ENCODE results near the gene DCUN1D1. TPM values are rescaled to one million over a fixed set of nuclear protein-coding genes. Genes with fewer than 3 reads are reported as not detected.
"Not testable (repeated sequence)": the region's sequence is repeated elsewhere in the genome, so short reads cannot be mapped to it uniquely, and the experiment has no call there.

Gene DCUN1D1
- 10 to 100 TPM in 1 of 3 donors, 1 to 10 TPM in 2; 4.8 to 12.3 (median 8.7) TPM for polyA plus RNA-seq

DNA sequence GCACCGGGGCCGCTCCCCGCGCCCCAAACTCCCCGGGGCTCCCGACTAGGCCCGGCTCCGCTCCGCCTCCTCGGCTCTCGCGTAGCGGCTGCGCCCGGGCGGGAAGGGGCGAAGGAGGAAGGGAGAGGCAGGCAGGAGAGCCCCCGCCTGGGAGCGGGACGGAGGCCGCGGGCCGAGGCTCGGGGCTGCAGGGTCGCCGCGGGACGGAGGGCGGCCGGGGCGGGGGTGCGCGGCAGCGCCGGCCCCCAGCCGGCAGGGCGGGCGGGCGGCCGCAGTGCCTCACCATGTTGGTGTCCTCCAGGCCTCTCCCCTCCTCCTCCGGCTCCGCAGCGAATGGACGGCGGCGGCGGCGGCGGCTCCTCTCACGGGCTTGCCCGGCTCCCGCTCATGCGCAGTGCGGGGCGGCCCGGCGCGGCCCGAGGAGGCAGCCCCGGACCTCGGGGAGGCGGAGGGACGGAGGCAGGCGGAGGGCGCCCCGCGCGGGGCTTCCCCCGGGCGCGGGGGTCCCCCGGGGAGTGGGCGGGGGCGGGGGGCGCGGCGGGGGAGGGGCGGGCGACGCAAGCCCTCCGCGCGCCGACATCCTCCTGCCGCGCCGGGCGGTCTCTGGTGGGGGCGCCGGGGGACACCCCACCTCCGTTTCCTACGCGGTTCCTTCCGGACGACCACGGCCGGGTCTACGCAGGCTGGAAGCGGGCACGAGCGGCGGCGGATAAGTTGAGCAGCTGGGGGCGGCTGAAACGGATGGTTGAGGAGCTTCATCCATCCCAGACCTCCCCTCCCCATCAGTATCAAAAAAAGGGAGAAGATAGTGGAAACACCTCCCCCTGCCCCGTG lies at the start of gene DCUN1D1:
Gene DCUN1D1, minus strand, starts transcription at position 335 of the 834 bp plus-strand sequence. Its CDS starts 49 bp downstream, at position 286.
- H3K27ac ChIP-seq (ENCODE audit: low read depth, low read length) = peak within 1 kb of the TSS; percentile 81
- 1% methylated on average over 20 to 102 of the region's 106 CpGs for WGBS, 3 donors

DNA sequence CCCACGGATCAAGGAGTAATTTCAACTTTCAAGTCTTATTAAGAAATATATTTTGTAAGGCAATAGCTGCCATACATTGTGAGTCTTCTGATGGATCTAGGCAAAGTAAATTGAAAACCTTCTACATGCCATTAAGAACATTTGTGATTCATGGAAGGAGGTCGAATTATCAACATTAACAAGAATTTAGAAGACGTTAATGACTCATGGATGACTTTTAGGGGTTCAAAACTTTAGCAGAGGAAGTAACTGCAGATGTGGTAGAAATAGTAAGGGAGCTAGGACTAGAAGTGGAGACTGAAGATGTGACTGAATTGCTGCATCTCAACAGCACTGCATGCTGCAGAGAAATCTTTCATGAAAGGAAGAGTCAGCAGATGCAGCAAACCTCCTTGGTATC lies 48.1 kb upstream of the DCUN1D1 start:
- no peak overlapping the region for H3K27ac ChIP-seq (ENCODE audit: low read depth, low read length)
- 95 to 99% (median 99%) methylated on average over 3 of the region's 3 CpGs for WGBS, 3 donors

DNA sequence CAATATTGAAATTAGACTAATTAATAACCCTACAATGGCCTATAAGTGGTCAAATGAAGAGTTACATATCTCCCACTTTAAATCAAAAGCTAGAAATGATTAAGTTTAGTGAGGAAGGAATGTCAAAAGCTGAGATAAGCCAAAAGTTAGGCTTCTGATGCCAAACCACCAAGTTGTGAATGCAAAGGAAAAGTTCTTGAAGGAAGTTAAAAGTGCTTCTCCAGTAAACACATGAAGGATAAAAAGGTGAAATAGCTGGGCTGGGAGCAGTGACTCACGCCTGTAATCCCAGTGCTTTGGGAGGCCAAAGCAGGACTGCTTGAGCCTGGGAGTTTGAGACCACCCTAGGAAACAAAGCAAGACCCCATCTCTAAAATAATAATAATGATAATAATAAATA lies 46.9 kb upstream of the DCUN1D1 start:
- no peak overlapping the region for H3K27ac ChIP-seq (ENCODE audit: low read depth, low read length)
- 95 to 98% (median 96%) methylated on average over 1 of the region's 1 CpG for WGBS, 3 donors

DNA sequence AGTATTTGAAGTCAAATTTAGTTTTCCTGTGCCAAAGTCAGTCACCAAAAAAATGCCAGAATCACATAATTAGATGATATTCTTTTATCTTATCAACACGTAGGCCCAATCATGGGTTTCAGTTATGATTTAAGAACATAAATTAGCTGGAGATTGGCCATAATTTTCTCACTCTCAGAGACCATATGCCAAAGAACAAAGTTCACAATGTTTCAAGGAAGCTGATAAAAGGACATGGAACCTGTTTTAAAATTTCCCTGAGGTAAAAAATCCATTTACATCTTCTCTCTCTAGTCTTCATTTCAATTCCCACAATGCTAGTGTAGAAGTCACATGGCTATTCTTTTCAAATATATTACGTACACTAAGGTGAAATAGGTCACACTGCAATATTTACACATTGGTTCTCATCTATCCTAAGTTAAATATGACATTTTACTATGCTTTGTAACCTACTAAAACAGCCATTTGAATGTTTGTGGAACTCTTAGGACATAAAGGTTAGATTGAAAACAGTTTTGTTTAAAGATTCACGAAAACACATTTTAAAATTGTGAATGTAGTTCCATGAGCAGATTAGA lies 42.7 kb upstream of the DCUN1D1 start:
- no peak overlapping the region for H3K27ac ChIP-seq (ENCODE audit: low read depth, low read length)
- 43 to 92% (median 85%) methylated on average over 3 of the region's 3 CpGs for WGBS, 3 donors

DNA sequence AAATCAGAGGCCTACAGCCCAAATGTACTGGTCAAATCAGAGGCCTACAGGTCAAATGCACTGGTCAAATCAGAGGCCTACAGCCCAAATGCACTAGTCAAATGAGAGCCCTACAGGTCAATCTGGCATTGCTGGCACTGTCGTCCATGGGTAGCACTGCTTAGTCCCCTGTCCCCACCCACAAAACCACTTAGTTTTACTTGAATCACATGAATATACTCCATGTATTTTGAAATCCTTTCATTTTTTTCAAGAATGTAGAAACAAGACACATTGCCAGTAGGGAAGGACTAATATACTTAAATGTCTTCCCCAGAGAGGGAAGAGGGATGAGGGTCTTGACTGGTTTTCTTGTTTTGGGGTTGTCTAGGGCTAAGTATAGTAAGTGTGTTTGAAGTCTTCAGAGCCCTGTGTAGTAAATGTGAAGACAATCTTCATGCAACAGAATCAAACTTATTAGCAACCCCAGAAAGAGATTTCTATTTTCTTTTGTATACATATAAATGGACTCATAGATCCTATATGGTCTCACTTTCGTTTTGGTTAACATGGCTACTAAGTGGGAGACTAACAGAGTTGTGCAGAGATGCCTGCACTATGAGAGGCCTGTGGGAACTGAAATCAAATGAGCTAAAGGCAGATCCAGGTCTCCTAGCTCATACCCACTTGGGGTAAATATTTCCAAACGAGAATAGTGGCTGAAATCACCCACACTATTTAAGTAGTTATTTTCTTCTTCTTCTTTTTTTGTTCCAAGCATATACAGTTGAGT lies 38.3 kb upstream of the DCUN1D1 start:
- WGBS, 3 donors = 95 to 96% (median 96%) methylated on average over 3 of the region's 3 CpGs
- no peak overlapping the region for H3K27ac ChIP-seq (ENCODE audit: low read depth, low read length)

DNA sequence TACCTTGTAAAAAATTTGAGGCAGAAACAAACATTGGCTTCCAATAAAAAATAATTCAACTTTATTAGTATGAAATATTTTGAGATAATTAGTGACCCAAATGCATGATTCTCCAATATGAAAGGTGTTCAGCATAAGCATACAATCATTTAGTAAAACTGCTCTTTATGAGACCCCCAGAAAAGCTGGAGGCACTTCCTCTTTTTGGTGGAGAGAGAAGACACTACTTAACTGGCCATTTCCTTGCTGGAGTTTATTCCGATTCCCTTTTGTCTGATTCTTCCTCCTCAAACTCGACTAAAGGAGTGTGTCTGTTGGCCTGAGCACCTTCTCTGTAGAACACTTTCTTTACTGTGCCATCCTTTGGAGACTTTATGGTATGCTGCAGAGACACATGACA lies 34.8 kb upstream of the DCUN1D1 start:
- 62 to 82% (median 63%) methylated on average over 2 of the region's 2 CpGs for WGBS, 3 donors
- no peak overlapping the region for H3K27ac ChIP-seq (ENCODE audit: low read depth, low read length)

DNA sequence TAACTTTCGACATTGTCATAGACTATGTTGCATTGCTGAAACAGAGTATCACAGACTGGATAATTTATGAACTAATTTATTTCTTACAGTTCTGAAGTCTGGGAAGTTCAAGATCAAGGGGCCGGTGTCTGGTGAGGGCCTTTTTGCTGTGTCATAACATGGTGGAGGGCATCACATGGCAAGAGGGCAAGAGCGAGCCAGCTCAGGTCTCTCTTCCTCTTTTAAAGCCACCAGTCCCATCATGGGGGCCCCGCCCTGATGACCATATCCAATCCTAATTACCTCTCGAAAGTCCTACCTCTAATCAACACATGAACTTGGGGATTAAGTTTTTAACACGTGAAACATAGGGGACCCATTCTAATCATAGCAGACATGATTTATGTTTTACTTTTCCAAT lies 33.5 kb upstream of the DCUN1D1 start:
- WGBS, 3 donors = 85 to 89% (median 85%) methylated on average over 6 of the region's 6 CpGs
- no peak overlapping the region for H3K27ac ChIP-seq (ENCODE audit: low read depth, low read length)

DNA sequence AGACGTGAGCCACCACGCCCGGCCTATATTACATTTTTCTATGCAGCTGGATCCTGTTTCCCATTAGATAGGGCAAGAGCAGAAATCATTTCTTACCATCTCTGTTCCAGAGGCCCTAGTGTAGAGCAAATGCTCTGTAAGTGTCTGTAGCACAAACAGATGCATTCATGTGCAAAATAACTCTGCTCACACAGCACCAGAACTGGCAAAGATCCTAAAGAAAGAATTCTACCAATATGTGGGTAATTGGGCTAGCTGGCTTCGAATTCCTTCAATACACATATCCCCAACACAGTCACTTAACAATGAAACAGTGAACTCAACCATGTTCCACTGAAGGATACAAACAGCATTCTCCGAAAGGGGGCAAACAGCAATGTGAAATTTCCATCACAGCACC lies 32.7 kb upstream of the DCUN1D1 start:
- 95 to 96% (median 96%) methylated on average over 5 of the region's 5 CpGs for WGBS, 3 donors
- no peak overlapping the region for H3K27ac ChIP-seq (ENCODE audit: low read depth, low read length)

DNA sequence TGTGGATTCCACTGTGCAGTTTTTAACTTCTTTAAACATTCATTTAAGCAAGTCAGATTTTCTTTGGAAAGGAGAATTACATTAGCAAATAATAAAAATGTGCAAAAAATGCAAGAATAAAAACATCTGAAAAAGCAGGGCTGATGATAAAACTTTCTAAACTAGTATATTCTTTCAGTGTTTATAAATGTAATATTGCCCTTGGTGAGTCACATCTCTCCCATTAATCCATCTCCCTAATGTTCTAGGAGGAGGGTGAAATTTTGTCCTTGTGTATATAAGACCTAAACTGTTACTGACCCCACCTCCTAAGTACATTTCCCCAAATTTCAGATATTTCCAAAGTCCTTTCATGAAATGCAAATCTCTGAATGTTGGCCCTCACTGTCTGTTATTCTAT lies 28.5 kb upstream of the DCUN1D1 start:
- no peak overlapping the region for H3K27ac ChIP-seq (ENCODE audit: low read depth, low read length)

DNA sequence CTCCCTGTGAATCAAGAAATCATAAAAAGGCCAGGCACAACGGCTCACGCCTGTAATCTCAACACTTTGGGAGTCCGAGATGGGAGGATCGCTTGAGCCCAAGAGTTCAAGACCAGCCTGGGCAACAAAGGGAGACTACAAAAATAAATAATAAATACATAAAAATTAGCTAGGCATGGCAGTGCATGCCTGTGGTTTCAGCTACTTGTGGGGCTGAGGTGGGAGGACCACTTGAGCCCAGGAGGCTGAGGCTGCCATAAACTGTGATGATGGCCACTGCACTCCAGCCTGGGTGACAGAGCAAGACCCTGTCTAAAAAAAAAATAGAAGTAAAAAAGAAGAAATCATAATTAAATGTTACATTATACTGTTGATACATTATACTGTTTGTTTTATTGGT lies 28.0 kb upstream of the DCUN1D1 start:
- WGBS, 3 donors = 95 to 97% (median 96%) methylated on average over 4 of the region's 4 CpGs
- H3K27ac ChIP-seq (ENCODE audit: low read depth, low read length) = no peak overlapping the region

DNA sequence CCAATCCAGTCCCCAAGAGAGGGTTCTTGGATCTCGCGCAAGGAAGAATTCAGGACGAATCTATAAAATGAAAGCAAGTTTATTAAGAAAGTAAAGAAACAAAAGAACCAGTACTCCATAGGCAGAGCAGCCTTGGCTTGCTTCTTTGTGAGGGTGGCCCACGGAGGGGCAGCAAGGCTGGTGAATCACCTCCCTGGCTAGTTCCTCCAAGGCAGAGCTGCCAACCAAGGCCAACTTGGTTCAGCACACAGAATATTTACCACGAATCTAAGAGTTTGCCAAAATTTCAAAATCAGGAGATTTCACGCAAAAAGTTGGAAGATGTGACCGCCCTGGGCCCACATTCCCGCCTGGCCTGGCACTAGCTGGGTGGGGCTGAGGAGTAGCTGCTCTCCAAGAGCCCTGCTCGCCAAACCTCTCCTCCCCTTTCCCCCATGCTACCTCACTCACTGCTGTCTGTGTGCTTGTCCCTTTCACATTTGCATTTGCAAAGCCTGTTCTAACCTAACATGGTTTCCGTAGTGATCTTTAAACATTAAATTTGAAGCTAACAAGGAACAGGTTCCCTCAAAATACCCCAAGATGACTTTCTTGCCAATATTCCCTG lies 26.2 kb upstream of the DCUN1D1 start:
- no peak overlapping the region for H3K27ac ChIP-seq (ENCODE audit: low read depth, low read length)
- WGBS, 3 donors = 84 to 92% (median 92%) methylated on average over 10 of the region's 10 CpGs

DNA sequence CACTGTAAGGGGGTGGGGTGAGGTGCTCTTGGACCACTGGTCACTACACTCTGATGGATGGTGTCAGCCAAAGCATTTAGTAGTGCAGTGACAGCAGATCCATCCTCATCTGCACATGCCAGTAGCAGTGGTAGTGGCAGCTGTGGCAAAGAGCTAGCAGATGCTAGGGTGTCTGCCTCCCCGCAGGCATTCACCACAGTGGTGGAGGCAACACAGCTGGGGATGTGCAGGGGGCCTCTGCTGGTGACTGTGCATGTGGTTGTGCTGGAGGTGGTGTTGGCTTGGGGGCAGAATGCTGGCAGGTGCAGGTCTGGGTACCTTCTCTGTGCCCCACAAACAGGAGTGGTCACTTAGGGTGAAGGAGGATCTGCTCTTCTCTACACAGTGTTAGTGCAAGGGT lies 19.4 kb upstream of the DCUN1D1 start:
- 70 to 85% (median 79%) methylated on average over 1 of the region's 1 CpG for WGBS, 3 donors

DNA sequence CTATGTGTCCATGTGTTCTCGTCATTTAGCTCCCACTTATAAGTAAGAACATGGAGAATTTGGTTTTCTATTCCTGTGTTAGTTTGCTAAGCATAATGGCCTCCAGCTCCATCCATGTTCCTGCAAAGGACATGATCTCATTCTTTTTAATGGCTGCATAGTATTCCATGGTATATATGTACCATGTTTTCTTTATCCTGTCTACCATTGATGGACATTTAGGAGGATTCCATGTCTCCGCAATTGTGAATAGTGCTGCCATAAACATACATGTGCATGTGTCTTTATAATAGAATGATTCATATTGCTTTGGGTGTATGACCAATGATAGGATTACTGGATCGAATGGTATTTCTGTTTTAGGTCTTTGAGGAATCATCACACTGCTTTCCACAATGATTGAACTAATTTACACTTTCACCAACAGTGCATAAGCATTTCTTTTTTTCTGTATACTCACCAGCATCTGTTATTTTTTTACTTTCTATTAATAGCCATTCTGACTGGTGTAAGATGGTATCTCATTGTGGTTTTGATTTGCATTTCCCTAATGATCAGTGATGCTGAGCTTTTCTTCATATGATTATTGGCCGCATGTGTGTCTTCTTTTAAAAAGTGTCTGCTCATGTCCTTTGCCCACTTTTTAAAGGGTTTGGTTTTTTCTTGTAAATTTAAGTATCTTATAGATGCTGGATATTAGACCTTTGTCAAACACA lies 13.3 kb upstream of the DCUN1D1 start:
- WGBS, 3 donors = 91 to 96% (median 96%) methylated on average over 4 of the region's 4 CpGs
- H3K27ac ChIP-seq (ENCODE audit: low read depth, low read length) = not testable (repeated sequence)

More for the DNA sequence above, 19.4 kb upstream of the DCUN1D1 start:
- H3K27ac ChIP-seq (ENCODE audit: low read depth, low read length) = no peak overlapping the region

DNA sequence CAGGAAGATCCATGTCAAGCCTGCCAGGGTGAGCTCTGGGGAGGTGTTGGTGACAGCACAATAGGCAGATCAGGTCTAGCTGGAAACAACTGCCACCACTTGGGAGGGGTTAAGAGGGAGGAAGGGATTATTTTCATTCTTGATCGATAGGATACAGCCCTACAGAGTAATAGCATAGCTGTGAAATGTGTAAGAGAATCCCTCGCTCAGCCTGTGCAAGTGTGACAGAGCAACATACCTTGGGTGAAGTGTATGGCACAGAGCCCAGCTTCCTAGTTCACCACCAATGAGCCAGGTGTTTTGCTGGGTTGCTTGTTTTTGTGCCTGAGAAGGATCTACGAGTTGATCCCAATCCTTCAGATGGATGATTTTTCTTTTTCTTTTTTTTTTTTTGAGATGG lies 9.2 kb upstream of the DCUN1D1 start:
- no peak overlapping the region for H3K27ac ChIP-seq (ENCODE audit: low read depth, low read length)
- 68 to 90% (median 84%) methylated on average over 3 of the region's 3 CpGs for WGBS, 3 donors

DNA sequence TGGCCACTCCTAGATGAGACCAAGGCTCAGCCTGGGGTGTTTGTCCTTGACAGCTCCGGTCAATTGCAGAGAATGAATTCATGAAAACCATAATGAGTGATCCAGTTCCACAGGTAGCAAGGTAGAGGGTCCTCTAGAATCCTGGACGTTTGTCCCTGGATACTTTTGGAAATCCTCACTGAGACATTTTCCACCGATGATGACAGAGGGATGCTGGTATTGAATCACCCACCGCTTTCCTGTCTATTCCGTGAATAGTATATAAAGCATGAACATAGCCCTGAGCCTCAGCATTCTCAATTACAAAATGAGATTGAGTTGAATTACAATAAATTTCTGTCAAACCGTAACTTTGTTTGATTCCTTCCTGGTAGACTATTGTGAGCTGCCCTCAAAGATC lies 5.7 kb upstream of the DCUN1D1 start:
- WGBS, 3 donors = 83 to 87% (median 85%) methylated on average over 6 of the region's 6 CpGs
- no peak overlapping the region for H3K27ac ChIP-seq (ENCODE audit: low read depth, low read length)

DNA sequence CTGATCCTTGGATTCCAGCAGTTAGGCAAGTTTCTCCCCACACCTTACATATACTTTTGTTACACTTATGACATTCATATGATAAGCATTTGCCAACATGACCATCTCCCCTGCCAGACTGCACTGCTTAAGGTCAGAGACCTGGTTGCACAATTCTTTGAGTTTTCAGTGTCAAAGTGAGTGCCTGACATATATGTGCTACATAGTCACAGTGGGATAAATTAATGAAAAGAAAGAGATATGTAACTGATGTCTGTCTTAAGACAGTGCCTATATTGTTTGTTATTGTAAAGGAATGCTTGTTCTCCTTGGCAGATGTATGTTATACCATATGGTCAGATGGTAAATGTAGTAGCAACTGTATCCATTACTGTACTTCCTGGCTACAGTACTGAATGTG lies 3.5 kb upstream of the DCUN1D1 start:
- no peak overlapping the region for H3K27ac ChIP-seq (ENCODE audit: low read depth, low read length)

DNA sequence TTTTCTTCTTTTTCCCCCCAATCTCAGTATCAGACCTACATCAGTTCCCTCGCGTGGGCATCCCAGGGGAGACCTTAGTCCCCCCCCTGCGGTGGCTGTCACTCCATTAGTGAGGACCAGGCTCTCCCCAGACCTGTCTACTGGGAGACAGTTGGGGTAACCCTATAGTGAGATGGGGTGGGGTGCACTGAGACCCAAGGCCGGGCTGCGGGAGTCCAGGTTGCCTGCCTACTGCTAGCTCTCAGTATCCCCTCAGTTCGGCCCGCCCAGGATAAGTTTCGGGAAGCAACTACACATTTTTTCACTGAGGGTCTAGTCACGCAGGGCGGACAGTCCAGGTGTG lies 671 bp upstream of the DCUN1D1 start:
- 68 to 71% (median 70%) methylated on average over 10 of the region's 10 CpGs for WGBS, 3 donors
- H3K27ac ChIP-seq (ENCODE audit: low read depth, low read length) = no peak overlapping the region

DNA sequence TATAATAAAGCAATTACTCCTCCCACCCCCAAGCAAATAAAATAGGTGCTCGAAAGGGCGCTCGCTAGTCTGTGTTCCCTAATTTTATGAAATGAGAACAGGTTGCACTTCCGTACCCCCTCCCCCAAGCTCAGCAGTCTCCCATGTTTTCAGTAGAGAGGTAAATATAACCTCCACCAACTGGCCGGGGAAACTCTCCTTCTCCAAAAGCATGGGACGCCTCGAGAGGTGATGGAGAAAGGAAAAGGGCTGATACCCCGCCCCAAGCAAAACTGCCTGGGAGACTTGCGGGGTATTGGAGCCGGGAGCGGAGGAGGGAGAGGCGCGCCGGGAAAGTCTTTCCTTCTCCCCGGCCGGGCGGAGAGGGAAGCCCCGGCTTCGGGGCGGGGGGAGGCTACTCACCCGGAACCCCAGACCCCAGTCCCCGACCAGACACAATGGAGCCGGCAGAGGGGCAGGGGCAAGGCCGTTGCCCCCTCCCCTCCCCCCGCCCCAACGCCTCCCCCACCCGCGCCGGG lies 605 bp downstream of the DCUN1D1 start:
- peak overlapping the region; percentile 81 for H3K27ac ChIP-seq (ENCODE audit: low read depth, low read length)
- 0 to 1% (median 0%) methylated on average over 23 to 29 of the region's 29 CpGs for WGBS, 3 donors

Measured in adipose tissue (tissue), 3 donors.